ENCODE data around the gene PPP2R2D. TPM values are rescaled to one million over a fixed set of nuclear protein-coding genes. Genes with fewer than 3 reads are reported as not detected.

The PPP2R2D gene
- total RNA-seq, 1 experiment from 2014 or later: 33.2 TPM

DNA sequence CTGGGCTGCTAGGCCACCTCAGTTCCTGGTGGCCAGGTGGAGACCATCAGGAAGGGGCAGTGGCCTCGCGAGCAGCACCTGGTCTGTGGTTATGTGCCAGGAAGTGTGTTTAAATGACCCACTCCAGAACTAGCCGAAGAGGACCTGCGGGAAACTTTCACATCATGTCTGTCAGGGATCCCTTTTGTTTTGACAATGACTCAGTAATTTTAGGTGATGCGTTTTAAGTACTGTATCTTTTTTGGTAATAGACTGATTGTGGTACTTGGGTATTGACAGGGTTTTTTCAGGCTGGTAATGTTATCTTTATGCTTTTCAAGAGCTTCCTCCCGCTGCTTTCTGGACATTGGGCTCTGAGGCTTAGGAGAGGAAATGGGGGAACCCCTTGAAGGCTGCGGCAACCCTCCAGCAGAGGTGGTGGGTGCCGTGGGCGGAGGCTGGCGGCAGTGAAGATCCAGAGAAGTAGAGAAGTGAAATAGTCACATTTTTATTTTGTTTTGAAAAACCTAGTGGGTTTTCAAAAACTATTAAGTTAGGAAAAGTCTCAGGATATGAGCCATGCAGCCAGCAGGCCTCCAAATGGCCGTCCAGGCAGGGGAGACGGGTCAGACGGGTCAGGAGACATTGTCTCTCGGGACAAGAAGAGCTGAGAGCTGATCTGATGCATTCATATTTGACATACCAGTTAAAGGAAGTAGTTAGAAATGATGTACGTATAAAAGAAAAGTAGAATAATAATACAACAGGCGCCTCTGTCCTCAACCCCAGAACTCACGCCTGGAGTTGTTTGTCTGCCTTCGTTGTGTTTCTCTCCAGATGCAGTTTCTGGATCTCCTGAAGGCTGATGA, 27.7 kb downstream of the PPP2R2D start (continued):
- TF ChIP-seq, protein P1, sequence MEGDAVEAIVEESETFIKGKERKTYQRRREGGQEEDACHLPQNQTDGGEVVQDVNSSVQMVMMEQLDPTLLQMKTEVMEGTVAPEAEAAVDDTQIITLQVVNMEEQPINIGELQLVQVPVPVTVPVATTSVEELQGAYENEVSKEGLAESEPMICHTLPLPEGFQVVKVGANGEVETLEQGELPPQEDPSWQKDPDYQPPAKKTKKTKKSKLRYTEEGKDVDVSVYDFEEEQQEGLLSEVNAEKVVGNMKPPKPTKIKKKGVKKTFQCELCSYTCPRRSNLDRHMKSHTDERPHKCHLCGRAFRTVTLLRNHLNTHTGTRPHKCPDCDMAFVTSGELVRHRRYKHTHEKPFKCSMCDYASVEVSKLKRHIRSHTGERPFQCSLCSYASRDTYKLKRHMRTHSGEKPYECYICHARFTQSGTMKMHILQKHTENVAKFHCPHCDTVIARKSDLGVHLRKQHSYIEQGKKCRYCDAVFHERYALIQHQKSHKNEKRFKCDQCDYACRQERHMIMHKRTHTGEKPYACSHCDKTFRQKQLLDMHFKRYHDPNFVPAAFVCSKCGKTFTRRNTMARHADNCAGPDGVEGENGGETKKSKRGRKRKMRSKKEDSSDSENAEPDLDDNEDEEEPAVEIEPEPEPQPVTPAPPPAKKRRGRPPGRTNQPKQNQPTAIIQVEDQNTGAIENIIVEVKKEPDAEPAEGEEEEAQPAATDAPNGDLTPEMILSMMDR (IDR thresholded peaks at IDR 0.05): no peak
- no peak for TF ChIP-seq RORB (CRISPR knock-in tag; IDR thresholded peaks at IDR 0.05)
- TF ChIP-seq ZNF138 (CRISPR knock-in tag; conservative IDR thresholded peaks at IDR 0.05): no peak
- TF ChIP-seq OVOL2 (CRISPR knock-in tag; IDR thresholded peaks at IDR 0.05; ENCODE audit: borderline replicate concordance): no peak
- no peak for TF ChIP-seq ZNF396 (CRISPR knock-in tag; IDR thresholded peaks at IDR 0.05; ENCODE audit: borderline replicate concordance)
- TF ChIP-seq FOXP1 (CRISPR knock-in tag; IDR thresholded peaks at IDR 0.05; ENCODE audit: borderline replicate concordance): no peak
- no peak for TF ChIP-seq FOXJ3 (CRISPR knock-in tag; IDR thresholded peaks at IDR 0.05; ENCODE audit: borderline replicate concordance)
- no peak for TF ChIP-seq ZNF232 (CRISPR knock-in tag; IDR thresholded peaks at IDR 0.05)

DNA sequence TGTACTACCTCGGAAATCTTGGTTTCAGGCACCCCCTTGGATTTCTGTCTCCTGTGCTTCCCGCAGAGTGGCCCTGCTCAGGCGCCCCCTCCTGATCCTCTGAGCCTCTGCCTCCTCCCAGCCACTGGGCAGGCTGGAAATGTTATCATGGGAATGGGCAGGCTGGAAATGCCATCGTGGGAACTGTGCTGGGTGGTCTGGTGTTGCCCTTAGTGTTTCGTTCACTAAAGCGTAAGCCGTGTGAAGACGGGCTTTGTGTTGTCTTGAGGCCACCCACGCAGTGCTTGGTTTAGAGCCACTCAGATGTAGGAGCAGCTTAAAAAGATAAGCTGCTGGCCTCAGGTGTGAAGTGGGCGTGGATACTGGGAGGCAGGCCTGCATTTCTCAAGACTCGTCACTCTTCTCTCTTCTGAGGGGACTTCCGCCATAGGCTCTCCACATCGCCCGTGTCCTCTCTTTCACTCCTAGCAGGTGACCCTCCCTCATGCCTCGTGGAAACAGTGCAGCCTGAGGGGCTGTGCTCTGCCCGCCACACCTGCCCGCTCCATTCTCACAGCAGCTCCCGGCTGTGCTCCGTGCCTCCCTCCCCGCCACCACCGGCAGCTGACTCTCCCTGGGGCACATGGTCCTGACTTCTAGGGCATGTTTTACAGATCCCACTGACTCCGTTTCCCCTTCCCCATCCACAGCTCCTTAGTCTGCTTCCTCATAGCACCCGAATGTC, 28.5 kb downstream of the PPP2R2D start:
- ATAC-seq (peak; percentile 60), DNase-seq (ENCODE audit: low spot score) (peak; percentile 31)
- TF ChIP-seq NFE2L1 (CRISPR knock-in tag; IDR thresholded peaks at IDR 0.05) (0 out of 2 replicates have a peak, but pooled peaks have one; percentile 12), FOXP1 (CRISPR knock-in tag; IDR thresholded peaks at IDR 0.05; ENCODE audit: borderline replicate concordance) (0 out of 2 replicates have a peak, but pooled peaks have one; percentile 27), E2F1 (CRISPR knock-in tag; IDR thresholded peaks at IDR 0.05) (no peak), ZNF263 (CRISPR knock-in tag; IDR thresholded peaks at IDR 0.05; ENCODE audit: low read depth) (no peak), ESRRA (CRISPR knock-in tag; IDR thresholded peaks at IDR 0.05; ENCODE audit: borderline replicate concordance) (no peak), NR3C1 (CRISPR knock-in tag; conservative IDR thresholded peaks at IDR 0.05; ENCODE audit: low read depth) (no peak), CDX4 (CRISPR knock-in tag; IDR thresholded peaks at IDR 0.05; ENCODE audit: borderline replicate concordance) (no peak), RELA (CRISPR knock-in tag; IDR thresholded peaks at IDR 0.05; ENCODE audit: borderline replicate concordance) (no peak)
- TF ChIP-seq, protein P2, sequence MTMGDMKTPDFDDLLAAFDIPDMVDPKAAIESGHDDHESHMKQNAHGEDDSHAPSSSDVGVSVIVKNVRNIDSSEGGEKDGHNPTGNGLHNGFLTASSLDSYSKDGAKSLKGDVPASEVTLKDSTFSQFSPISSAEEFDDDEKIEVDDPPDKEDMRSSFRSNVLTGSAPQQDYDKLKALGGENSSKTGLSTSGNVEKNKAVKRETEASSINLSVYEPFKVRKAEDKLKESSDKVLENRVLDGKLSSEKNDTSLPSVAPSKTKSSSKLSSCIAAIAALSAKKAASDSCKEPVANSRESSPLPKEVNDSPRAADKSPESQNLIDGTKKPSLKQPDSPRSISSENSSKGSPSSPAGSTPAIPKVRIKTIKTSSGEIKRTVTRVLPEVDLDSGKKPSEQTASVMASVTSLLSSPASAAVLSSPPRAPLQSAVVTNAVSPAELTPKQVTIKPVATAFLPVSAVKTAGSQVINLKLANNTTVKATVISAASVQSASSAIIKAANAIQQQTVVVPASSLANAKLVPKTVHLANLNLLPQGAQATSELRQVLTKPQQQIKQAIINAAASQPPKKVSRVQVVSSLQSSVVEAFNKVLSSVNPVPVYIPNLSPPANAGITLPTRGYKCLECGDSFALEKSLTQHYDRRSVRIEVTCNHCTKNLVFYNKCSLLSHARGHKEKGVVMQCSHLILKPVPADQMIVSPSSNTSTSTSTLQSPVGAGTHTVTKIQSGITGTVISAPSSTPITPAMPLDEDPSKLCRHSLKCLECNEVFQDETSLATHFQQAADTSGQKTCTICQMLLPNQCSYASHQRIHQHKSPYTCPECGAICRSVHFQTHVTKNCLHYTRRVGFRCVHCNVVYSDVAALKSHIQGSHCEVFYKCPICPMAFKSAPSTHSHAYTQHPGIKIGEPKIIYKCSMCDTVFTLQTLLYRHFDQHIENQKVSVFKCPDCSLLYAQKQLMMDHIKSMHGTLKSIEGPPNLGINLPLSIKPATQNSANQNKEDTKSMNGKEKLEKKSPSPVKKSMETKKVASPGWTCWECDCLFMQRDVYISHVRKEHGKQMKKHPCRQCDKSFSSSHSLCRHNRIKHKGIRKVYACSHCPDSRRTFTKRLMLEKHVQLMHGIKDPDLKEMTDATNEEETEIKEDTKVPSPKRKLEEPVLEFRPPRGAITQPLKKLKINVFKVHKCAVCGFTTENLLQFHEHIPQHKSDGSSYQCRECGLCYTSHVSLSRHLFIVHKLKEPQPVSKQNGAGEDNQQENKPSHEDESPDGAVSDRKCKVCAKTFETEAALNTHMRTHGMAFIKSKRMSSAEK (CRISPR knock-in tag; IDR thresholded peaks at IDR 0.05; ENCODE audit: borderline replicate concordance): no peak
- TF ChIP-seq, protein P3, sequence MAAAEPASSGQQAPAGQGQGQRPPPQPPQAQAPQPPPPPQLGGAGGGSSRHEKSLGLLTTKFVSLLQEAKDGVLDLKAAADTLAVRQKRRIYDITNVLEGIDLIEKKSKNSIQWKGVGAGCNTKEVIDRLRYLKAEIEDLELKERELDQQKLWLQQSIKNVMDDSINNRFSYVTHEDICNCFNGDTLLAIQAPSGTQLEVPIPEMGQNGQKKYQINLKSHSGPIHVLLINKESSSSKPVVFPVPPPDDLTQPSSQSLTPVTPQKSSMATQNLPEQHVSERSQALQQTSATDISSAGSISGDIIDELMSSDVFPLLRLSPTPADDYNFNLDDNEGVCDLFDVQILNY (CRISPR knock-in tag; IDR thresholded peaks at IDR 0.05): no peak
- ChIA-PET POLR2A (no interaction called here), CTCF (interaction anchor here (0.7 to 1.0 kb wide), 2 partner anchors 37 to 44 kb away, joined by 3 read pairs; no protein-coding TSS in a partner anchor)
- Mint-ChIP-seq H3K4me1 (peaks cover 70% of the 10 kb centered on the region), H3K4me3 (no peak overlapping the region; the same call in 1 of the 2 replicates), H3K36me3 (peaks cover 23% of the 10 kb centered on the region), H3K27me3 (ENCODE audit: low read depth) (no peaks in the 10 kb centered on the region), H3K27ac (peak overlapping the region; percentile 79; the same call in 1 of the 2 replicates), H3K9me3 (peaks cover 9% of the 10 kb centered on the region)

All from WTC11 (cell line).